ENCODE results near the gene METTL8. TPM values are rescaled to one million over a fixed set of nuclear protein-coding genes. Genes with fewer than 3 reads are reported as not detected.

Gene METTL8
- total and polyA plus RNA-seq, 2 of the 13 experiments (the other 11 are each of a cell fraction or from before 2014, with no cell fraction given) = 18.6 to 68.2 TPM

GRCh38 chr2:171431677-171432167 is 2.1 kb downstream of the METTL8 start (continued):
- TF ChIP-seq UBTF (CRISPR knock-in tag; IDR thresholded peaks at IDR 0.05) = 0 out of 2 replicates have a peak, but pooled peaks have one; percentile 35
- TF ChIP-seq PAXIP1 (CRISPR knock-in tag; conservative IDR thresholded peaks at IDR 0.05) = 0 out of 2 replicates have a peak, but pooled peaks have one; percentile 12
- peak; percentile 38; the same call in 1 of the 2 replicates for TF ChIP-seq ARHGAP35 (CRISPR knock-in tag; IDR thresholded peaks at IDR 0.05; ENCODE audit: borderline replicate concordance)
- TF ChIP-seq NR2F2 (IDR thresholded peaks at IDR 0.05; ENCODE audit: borderline replicate concordance, low read depth) = no peak
- no peak for TF ChIP-seq HOXA5 (CRISPR knock-in tag; IDR thresholded peaks at IDR 0.05)
- no peak for TF ChIP-seq HMG20B (CRISPR knock-in tag; conservative IDR thresholded peaks at IDR 0.05)

Measured in HepG2 (cell line).